ENCODE data around the gene DICER1.

Gene DICER1

GRCh38 chr14:95134304-95134933 is 22.9 kb downstream of the DICER1 start:
- H3K4me1 ChIP-seq (ENCODE audit: control insufficient read depth in 1 of 2, insufficient read depth in 1 of 2, low read depth in 1 of 2, low read length in 1 of 2), result no peaks in the 10 kb centered on the region
- TF ChIP-seq CTCF (IDR thresholded peaks at IDR 0.05), result no peak
- H3K27me3 ChIP-seq, result no peaks in the 10 kb centered on the region
- H3K4me3 ChIP-seq (ENCODE audit: low read depth in 1 of 2, low read length in 1 of 2), result no peak overlapping the region
- no peaks in the 10 kb centered on the region for H3K9me3 ChIP-seq
- peaks cover 36% of the 10 kb centered on the region for H3K36me3 ChIP-seq
- no peak overlapping the region for H3K27ac ChIP-seq

GRCh38 chr14:95133282-95133681 is 24.0 kb downstream of the DICER1 start:
- no peaks in the 10 kb centered on the region for H3K9me3 ChIP-seq
- H3K36me3 ChIP-seq, result peaks cover 47% of the 10 kb centered on the region
- H3K27me3 ChIP-seq, result no peaks in the 10 kb centered on the region
- no peak for TF ChIP-seq CTCF (IDR thresholded peaks at IDR 0.05)
- H3K4me1 ChIP-seq (ENCODE audit: control insufficient read depth in 1 of 2, insufficient read depth in 1 of 2, low read depth in 1 of 2, low read length in 1 of 2), result no peaks in the 10 kb centered on the region
- no peak overlapping the region for H3K27ac ChIP-seq
- H3K4me3 ChIP-seq (ENCODE audit: low read depth in 1 of 2, low read length in 1 of 2), result no peak overlapping the region

- H3K4me3 ChIP-seq (ENCODE audit: low read depth in 1 of 2, low read length in 1 of 2), result no peak overlapping the region
- no peaks in the 10 kb centered on the region for H3K27me3 ChIP-seq
- peaks cover 49% of the 10 kb centered on the region for H3K36me3 ChIP-seq
- no peak for TF ChIP-seq CTCF (IDR thresholded peaks at IDR 0.05)
- H3K27ac ChIP-seq, result no peak overlapping the region
- no peaks in the 10 kb centered on the region for H3K4me1 ChIP-seq (ENCODE audit: control insufficient read depth in 1 of 2, insufficient read depth in 1 of 2, low read depth in 1 of 2, low read length in 1 of 2)
- no peaks in the 10 kb centered on the region for H3K9me3 ChIP-seq
Measured at GRCh38 chr14:95132760-95133159, 24.6 kb downstream of the DICER1 start.

- H3K4me1 ChIP-seq (ENCODE audit: control insufficient read depth in 1 of 2, insufficient read depth in 1 of 2, low read depth in 1 of 2, low read length in 1 of 2), result no peaks in the 10 kb centered on the region
- no peaks in the 10 kb centered on the region for H3K9me3 ChIP-seq
- H3K27ac ChIP-seq, result no peak overlapping the region
- no peak for TF ChIP-seq CTCF (IDR thresholded peaks at IDR 0.05)
- no peaks in the 10 kb centered on the region for H3K27me3 ChIP-seq
- no peak overlapping the region for H3K4me3 ChIP-seq (ENCODE audit: low read depth in 1 of 2, low read length in 1 of 2)
- peaks cover 56% of the 10 kb centered on the region for H3K36me3 ChIP-seq
Measured at GRCh38 chr14:95130549-95130948, 26.8 kb downstream of the DICER1 start.

- no peaks in the 10 kb centered on the region for H3K27me3 ChIP-seq
- H3K36me3 ChIP-seq, result peaks cover 75% of the 10 kb centered on the region
- no peak overlapping the region for H3K27ac ChIP-seq
- H3K9me3 ChIP-seq, result no peaks in the 10 kb centered on the region
- no peak for TF ChIP-seq CTCF (IDR thresholded peaks at IDR 0.05)
- no peak overlapping the region for H3K4me3 ChIP-seq (ENCODE audit: low read depth in 1 of 2, low read length in 1 of 2)
- H3K4me1 ChIP-seq (ENCODE audit: control insufficient read depth in 1 of 2, insufficient read depth in 1 of 2, low read depth in 1 of 2, low read length in 1 of 2), result no peaks in the 10 kb centered on the region
Measured at GRCh38 chr14:95128140-95128539, 29.2 kb downstream of the DICER1 start.

- Histone ChIP-seq H3K27ac (no peak overlapping the region), H3K4me1 (ENCODE audit: control insufficient read depth in 1 of 2, insufficient read depth in 1 of 2, low read depth in 1 of 2, low read length in 1 of 2) (no peaks in the 10 kb centered on the region), H3K9me3 (no peaks in the 10 kb centered on the region), H3K4me3 (ENCODE audit: low read depth in 1 of 2, low read length in 1 of 2) (no peak overlapping the region), H3K27me3 (no peaks in the 10 kb centered on the region), H3K36me3 (peaks cover 70% of the 10 kb centered on the region)
- TF ChIP-seq CTCF (IDR thresholded peaks at IDR 0.05), result no peak
Measured at GRCh38 chr14:95127531-95127911, 29.8 kb downstream of the DICER1 start.

Measured in neutrophil (primary cell).